Subcutaneous adipose tissue (tissue), 4 donors: ENCODE data around the gene EIF4G3. TPM values are rescaled to one million over a fixed set of nuclear protein-coding genes. Genes with fewer than 3 reads are reported as not detected.

Experiments
- CTCF ChIP-seq: fragments of 450-650 bp; IDR thresholded peaks from one replicate; pipeline ENCODE4 v1.5.1; 2016; ENCODE audit warnings: low read depth, mild to moderate bottlenecking, control low read depth, antibody characterized with exemption, moderate library complexity
- total RNA-seq, 4 donors: library from RNA; depleted of rRNA; stranded (reverse); fragments of >200 nt; gene quantifications; one replicate each; pipeline ENCODE4 v1.1.0, GENCODE V29; 2016

The EIF4G3 gene
- total RNA-seq, 4 donors from 2014 or later = 41.0 to 60.2 (median 51.7) TPM

GRCh38 chr1:21065851-21066250, 110.8 kb downstream of the EIF4G3 start:
- no peak for TF ChIP-seq CTCF

- TF ChIP-seq CTCF = no peak
These were observed 112.6 kb downstream of the EIF4G3 start for GRCh38 chr1:21064057-21064456.

- TF ChIP-seq CTCF = no peak
These were observed 116.2 kb downstream of the EIF4G3 start for GRCh38 chr1:21060523-21060922.

GRCh38 chr1:21059021-21059420, 117.7 kb downstream of the EIF4G3 start:
- no peak for TF ChIP-seq CTCF

- no peak for TF ChIP-seq CTCF
These were observed 118.5 kb downstream of the EIF4G3 start for GRCh38 chr1:21058035-21058793.

- TF ChIP-seq CTCF = no peak
These were observed 124.7 kb downstream of the EIF4G3 start for GRCh38 chr1:21052034-21052433.

- TF ChIP-seq CTCF = no peak
These were observed 125.4 kb downstream of the EIF4G3 start for GRCh38 chr1:21051177-21051825.
